ENCODE measurements around the gene CYP3A5. TPM values are rescaled to one million over a fixed set of nuclear protein-coding genes. Genes with fewer than 3 reads are reported as not detected.

The CYP3A5 gene
- total RNA-seq, 1 donor from 2014 or later: 0.69 TPM

- H3K27ac Mint-ChIP-seq (ENCODE audit: unreplicated experiment): no peak overlapping the region
- DNase-seq (ENCODE audit: low spot score): no peak
- H3K27me3 Mint-ChIP-seq (ENCODE audit: unreplicated experiment): peaks cover 13% of the 10 kb centered on the region
- H3K36me3 Mint-ChIP-seq (ENCODE audit: low read depth, unreplicated experiment): peaks cover 77% of the 10 kb centered on the region
- no peaks in the 10 kb centered on the region for H3K9me3 Mint-ChIP-seq (ENCODE audit: unreplicated experiment)
- peak overlapping the region; percentile 78 for H3K4me3 Mint-ChIP-seq (ENCODE audit: unreplicated experiment)
- peaks cover 41% of the 10 kb centered on the region for H3K4me1 Mint-ChIP-seq (ENCODE audit: unreplicated experiment)
- no peak for TF ChIP-seq CTCF (IDR thresholded peaks at IDR 0.05; ENCODE audit: unreplicated experiment)
These were observed 54.5 kb downstream of the CYP3A5 start for GRCh38 chr7:99625321-99625720.

GRCh38 chr7:99624484-99624883 is 55.3 kb downstream of the CYP3A5 start:
- H3K36me3 Mint-ChIP-seq (ENCODE audit: low read depth, unreplicated experiment): peaks cover 75% of the 10 kb centered on the region
- H3K4me1 Mint-ChIP-seq (ENCODE audit: unreplicated experiment): peaks cover 45% of the 10 kb centered on the region
- no peak for TF ChIP-seq CTCF (IDR thresholded peaks at IDR 0.05; ENCODE audit: unreplicated experiment)
- H3K4me3 Mint-ChIP-seq (ENCODE audit: unreplicated experiment): peak overlapping the region; percentile 78
- H3K27me3 Mint-ChIP-seq (ENCODE audit: unreplicated experiment): peaks cover 11% of the 10 kb centered on the region
- H3K27ac Mint-ChIP-seq (ENCODE audit: unreplicated experiment): peak overlapping the region; percentile 41
- no peaks in the 10 kb centered on the region for H3K9me3 Mint-ChIP-seq (ENCODE audit: unreplicated experiment)
- DNase-seq (ENCODE audit: low spot score): no peak

GRCh38 chr7:99623702-99624447 is 55.9 kb downstream of the CYP3A5 start:
- DNase-seq (ENCODE audit: low spot score): no peak
- TF ChIP-seq CTCF (IDR thresholded peaks at IDR 0.05; ENCODE audit: unreplicated experiment): no peak
- H3K27ac Mint-ChIP-seq (ENCODE audit: unreplicated experiment): peak overlapping the region; percentile 55
- H3K27me3 Mint-ChIP-seq (ENCODE audit: unreplicated experiment): peaks cover 12% of the 10 kb centered on the region
- peaks cover 75% of the 10 kb centered on the region for H3K36me3 Mint-ChIP-seq (ENCODE audit: low read depth, unreplicated experiment)
- no peaks in the 10 kb centered on the region for H3K9me3 Mint-ChIP-seq (ENCODE audit: unreplicated experiment)
- H3K4me1 Mint-ChIP-seq (ENCODE audit: unreplicated experiment): peaks cover 46% of the 10 kb centered on the region
- H3K4me3 Mint-ChIP-seq (ENCODE audit: unreplicated experiment): no peak overlapping the region

- Mint-ChIP-seq H3K4me3 (ENCODE audit: unreplicated experiment) (peak overlapping the region; percentile 57), H3K36me3 (ENCODE audit: low read depth, unreplicated experiment) (peaks cover 74% of the 10 kb centered on the region), H3K9me3 (ENCODE audit: unreplicated experiment) (no peaks in the 10 kb centered on the region), H3K27ac (ENCODE audit: unreplicated experiment) (peak overlapping the region; percentile 55), H3K27me3 (ENCODE audit: unreplicated experiment) (peaks cover 9% of the 10 kb centered on the region), H3K4me1 (ENCODE audit: unreplicated experiment) (peaks cover 50% of the 10 kb centered on the region)
- no peak for DNase-seq (ENCODE audit: low spot score)
- no peak for TF ChIP-seq CTCF (IDR thresholded peaks at IDR 0.05; ENCODE audit: unreplicated experiment)
These were observed 56.6 kb downstream of the CYP3A5 start for GRCh38 chr7:99623091-99623693.

- peaks cover 11% of the 10 kb centered on the region for H3K27me3 Mint-ChIP-seq (ENCODE audit: unreplicated experiment)
- H3K4me3 Mint-ChIP-seq (ENCODE audit: unreplicated experiment): no peak overlapping the region
- peaks cover 54% of the 10 kb centered on the region for H3K4me1 Mint-ChIP-seq (ENCODE audit: unreplicated experiment)
- no peak for DNase-seq (ENCODE audit: low spot score)
- peaks cover 76% of the 10 kb centered on the region for H3K36me3 Mint-ChIP-seq (ENCODE audit: low read depth, unreplicated experiment)
- TF ChIP-seq CTCF (IDR thresholded peaks at IDR 0.05; ENCODE audit: unreplicated experiment): no peak
- no peaks in the 10 kb centered on the region for H3K9me3 Mint-ChIP-seq (ENCODE audit: unreplicated experiment)
- H3K27ac Mint-ChIP-seq (ENCODE audit: unreplicated experiment): peak overlapping the region; percentile 55
These were observed 57.2 kb downstream of the CYP3A5 start for GRCh38 chr7:99622596-99622995.
